Activated naive CD4-positive, alpha-beta T cell treated with Interleukin-2 at 50 U/mL for 16 hours (primary cell): Measurements from ENCODE around the gene HAUS6.
"Not testable (repeated sequence)": the region's sequence is repeated elsewhere in the genome, so short reads cannot be mapped to it uniquely, and the experiment has no call there.

Experiments
- DNase-seq: peaks from one replicate; pipeline ENCODE4 v3.0.0-alpha.2; 2020

Gene HAUS6, protein sequence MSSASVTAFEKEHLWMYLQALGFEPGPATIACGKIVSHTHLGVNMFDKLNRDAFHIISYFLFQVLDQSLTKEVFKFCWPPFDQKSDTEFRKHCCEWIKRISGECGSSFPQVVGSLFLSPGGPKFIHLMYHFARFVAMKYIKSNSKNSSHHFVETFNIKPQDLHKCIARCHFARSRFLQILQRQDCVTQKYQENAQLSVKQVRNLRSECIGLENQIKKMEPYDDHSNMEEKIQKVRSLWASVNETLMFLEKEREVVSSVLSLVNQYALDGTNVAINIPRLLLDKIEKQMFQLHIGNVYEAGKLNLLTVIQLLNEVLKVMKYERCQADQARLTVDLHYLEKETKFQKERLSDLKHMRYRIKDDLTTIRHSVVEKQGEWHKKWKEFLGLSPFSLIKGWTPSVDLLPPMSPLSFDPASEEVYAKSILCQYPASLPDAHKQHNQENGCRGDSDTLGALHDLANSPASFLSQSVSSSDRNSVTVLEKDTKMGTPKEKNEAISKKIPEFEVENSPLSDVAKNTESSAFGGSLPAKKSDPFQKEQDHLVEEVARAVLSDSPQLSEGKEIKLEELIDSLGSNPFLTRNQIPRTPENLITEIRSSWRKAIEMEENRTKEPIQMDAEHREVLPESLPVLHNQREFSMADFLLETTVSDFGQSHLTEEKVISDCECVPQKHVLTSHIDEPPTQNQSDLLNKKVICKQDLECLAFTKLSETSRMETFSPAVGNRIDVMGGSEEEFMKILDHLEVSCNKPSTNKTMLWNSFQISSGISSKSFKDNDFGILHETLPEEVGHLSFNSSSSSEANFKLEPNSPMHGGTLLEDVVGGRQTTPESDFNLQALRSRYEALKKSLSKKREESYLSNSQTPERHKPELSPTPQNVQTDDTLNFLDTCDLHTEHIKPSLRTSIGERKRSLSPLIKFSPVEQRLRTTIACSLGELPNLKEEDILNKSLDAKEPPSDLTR

DNA sequence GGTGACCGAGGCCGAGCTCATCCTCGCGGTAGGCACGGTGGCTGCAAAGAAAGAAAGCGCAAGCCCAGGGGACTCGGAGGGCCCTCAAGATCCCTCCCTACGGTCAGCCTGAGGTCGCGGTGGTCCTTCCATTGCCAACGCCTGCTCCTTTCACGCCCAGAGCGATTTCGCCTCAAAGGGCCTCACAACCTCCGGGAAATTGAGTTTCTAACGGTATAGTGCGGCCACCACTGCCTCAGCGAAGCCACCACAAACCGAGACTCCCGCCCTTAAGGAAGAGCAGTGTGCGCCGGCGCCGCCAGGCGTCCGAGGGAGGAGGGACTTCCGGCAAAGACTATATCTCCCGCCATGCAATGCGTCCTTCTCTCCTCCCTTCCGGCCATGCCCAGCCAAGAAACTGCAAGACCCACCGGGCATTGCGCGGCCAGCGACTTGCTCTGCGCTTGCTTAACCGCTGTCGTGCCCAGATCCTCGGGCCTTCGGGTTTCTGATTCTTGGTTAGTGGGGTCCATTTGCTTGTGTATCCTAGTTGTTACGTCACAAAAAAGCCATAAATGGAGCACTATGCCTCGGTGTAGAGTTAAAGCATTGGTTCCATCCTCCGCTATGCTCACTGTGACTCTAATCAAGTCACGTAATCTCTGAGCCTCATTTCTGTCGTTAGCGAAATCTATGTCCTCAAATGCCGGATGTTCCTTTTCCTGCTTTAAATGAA lies at the start of gene HAUS6:
Gene HAUS6 (minus strand): TSS at position 274 of the 715 bp plus-strand sequence. CDS start 253 bp downstream, at position 21.
- DNase-seq, result peak; percentile 95

DNA sequence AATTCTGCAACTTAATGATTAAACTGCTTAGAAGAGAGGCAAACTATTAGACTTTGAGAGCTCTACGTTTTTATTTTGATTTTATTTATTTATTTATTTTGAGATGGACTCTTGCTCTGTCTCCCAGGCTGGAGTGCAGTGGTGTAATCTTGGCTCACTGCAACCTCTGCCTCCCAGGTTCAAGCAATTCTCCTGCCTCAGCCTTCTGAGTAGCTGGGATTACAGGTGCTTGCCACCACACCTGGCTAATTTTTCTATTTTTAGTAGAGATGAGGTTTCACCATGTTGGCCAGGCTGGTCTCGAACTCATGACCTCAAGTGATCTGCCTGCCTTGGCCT lies 49.4 kb upstream of the HAUS6 start:
- not testable (repeated sequence) for DNase-seq

DNA sequence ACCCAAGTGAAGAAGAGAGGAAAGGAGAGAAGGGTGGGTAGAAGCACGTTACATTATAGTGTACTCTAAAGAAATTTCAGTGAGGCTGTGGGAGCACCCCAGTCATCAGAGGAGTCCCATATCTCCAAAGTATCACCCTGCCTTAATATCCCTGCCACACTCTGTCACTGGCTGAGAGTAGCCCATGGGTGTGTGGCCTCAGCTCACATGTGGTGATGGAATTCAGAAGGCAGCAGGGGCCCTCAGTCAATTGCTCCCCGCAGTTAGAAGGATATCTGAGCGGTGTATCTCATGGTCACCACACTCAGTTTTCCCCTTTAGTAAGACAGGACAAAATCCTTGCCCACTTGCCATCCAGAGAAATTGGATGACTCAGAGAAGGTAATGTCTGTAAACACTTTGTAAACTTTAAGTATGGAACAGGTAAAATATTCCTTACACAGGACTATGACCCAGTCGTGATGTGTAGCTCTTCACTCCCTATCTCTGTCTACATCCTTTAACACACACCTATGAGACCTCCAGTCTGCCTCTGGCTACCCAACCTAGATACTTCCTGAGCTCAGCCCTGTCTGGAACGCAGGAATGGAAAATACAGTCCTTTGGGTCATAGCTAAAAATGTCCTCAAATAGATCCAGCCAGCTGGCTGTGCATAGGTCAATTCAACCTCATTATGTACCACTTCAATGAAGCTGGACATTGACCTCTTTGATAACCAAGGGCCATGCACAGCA lies 48.9 kb upstream of the HAUS6 start:
- DNase-seq, result no peak

DNA sequence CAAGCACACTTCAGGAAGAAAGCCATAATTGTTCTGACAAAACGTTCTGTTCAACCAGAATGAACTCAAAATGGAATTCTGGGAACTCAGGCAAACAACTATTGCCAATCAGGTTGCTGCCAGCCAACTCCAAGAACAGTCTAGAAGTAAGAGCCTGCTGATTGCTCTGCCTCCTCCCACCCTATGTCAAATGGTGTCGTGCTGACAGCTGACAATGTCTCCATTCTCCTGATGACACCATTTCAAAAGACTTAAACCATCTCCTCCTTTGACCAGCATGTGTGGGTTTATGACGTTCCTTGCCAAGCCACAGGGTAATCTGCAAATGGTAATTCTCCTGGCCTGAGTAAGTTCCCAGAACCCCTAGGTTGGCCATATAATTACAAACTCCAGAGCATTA lies 46.5 kb upstream of the HAUS6 start:
- no peak for DNase-seq

DNA sequence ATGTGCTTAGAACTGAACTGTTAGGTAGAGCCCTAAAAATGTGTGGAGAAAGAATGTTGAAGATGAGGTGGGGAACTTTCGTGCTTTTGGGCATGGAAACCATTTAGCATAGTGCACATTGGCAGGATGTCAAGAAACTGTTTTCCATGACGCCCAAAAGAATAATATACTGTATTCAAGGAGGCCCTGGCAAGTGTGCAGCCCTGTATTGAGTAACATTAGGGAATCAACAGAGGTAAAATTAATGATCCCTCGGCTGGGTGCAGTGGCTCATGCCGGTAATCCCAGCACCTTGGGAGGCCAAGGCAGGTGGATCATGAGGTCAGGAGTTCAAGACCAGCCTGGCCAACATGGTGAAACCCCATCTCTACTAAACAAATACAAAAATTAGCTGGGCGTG lies 45.5 kb upstream of the HAUS6 start:
- DNase-seq, result no peak

DNA sequence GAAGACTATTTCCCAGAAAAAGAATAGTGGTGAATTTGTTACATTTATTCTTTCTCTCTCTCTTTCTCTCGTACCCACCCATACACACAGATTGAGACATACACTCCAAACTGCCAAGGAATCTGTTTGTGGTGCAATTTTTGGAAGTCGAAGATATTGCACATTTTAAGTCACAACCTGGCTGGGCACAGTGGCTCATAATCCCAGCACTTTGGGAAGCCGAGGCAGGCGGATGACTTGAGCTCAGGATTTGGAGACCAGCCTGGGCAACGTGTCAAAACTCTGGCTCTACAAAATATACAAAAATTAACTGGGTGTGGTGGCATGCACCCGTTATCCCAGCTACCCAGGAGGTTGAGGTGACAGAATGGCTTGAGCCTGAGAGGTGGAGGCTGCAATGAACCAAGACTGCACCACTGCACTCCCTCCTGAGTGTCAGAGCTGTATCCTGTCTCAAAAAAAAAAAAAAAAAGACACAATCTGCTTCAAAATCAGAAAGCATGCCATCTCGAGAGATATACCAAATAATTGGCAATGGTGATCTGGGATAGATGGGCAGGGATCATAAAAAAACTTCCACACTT lies 43.8 kb upstream of the HAUS6 start:
- no peak for DNase-seq

DNA sequence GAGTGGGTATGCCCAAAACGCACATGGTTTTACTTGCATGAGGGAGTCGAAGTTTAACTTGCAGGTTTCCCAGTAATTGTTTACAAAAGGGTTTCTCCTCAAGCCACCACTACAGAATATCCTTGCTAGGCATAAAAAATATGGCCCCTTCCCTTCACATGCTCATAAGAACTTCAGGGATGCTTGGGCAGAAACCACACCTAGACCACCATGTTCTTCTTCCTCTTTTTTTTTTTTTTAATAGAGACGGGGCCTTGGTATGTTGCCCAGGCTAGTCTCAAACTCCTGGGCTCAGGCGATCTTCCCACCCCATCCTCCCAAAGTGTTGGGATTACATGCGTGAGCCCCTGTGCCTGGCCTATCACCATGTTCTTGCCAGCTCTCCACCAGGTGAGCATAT lies 43.2 kb upstream of the HAUS6 start:
- DNase-seq, result no peak

DNA sequence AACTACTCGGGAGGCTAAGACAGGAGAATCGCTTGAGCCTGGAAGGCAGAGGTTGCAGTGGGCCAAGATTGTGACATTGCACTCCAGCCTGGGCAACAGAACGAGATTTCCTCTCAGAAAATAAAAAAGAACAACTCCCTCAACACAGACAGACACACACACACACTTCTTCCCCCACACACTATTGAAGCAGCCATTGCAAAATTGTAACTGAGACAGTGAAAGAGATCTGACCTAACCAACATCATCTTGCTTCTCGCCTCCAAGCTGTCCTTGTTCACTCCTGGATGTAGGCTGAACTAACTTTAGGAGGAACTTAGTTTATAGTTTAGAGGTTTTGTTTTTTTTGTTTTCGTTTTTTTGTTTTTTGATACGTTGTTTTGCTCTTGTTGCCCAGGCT lies 37.6 kb upstream of the HAUS6 start:
- no peak for DNase-seq

DNA sequence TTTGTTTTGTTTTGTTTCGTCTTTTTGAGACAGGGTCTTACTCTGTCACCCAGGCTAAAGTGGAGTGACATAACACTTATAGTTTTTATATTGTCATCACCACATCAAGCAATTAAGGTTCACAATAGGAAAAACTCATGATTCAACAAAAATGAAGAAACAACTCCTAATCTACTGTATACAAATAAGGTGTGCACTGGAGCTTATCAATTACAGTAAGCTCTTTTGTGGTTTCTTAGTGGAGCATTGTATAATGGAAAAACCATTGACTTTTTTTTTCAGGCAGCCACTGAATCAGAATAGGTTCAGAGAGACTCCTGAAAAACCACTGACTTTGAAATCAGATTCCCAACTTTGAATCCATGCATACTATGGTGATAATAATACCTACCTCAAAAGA lies 35.4 kb upstream of the HAUS6 start:
- DNase-seq, result no peak

DNA sequence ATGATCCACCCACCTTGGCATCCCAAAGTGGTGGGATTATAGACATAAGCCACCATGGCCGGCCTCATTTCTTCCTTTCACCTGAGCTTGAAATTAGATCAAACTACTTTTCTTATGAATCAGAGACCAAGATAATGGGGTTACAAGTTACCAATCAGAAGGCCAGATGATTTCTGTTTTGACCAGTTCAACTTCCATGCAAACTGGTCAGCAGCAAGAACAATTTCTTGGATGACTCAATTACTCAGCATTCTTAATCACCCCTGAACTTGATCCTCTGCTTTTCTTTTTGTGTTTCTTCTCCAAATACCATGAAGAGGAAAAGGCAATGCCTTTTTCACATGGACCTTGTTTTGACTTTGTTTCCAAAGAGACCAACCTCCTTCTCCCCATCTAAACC lies 34.6 kb upstream of the HAUS6 start:
- DNase-seq, result no peak

DNA sequence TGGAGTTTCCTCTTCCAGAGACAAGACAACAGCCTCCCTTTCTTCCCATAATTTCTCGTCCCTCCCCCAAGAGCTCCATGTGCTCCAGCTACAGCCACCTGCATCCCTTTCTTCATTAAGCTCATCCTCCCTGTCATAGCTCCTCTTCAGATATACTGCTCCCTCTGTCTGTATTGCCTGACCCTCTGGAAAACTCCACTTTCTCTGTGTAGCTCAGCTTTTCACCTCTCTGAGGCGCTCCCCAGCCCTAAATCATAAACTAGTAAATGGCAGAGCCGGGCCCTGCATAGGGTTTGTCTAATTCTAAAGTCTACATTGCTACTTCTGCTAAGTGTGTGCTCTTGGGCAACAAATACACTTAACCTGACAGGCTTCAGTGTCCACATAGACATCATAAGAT lies 33.4 kb upstream of the HAUS6 start:
- DNase-seq, result no peak

DNA sequence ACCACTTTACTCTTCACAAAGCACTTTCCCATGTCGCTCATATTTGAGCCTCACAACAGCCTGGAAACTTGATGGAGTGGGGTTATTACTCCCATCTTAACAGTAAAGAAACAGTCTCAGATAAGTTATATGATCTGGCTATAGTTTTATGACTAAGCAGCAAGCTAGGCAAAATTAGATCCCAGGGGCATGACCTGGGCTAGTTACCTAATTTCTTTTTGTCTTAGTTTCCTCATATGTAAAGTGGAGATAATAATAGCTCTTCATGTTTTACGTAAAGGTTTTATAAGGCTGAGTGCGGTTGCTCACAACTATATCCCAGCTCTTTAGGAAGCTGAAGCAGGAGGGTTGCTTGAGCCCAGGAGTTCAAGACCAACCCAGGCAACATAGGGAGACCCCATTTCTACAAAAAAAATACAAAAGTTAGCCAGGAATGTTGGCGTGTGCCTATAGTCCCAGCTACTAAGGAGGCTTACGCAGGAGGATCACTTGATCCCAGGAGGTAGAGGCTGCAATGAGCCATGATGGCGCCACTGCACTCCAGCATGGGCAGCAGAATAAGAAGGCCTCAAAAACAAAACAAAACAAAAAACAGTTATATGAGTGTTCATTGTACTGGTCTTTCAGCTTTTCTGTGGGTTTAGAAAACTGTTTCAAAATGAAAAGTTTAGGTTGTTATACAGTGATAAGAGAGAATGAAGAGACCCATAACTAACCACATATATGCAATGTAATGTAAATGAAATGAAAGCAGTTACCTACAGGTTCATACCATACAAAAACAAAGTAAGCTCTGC lies 31.0 kb upstream of the HAUS6 start:
- DNase-seq, result no peak

DNA sequence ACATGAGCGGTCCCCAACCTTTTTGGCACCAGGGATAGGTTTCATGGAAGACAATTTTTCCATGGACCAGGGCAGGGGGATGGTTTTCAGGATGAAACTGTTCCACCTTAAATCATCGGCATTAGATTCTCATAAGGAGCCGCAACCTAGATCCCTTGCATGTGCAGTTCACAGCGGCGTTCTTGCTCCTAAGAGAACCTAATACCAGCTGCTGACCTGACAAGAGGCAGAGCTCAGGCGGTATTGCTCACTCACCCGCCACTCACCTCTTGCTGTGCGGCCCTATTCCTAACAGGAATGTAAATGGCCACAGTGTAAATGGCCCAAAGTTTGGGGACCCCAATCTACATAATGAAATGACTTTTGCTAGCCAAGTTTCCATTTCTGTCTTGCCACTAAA lies 27.7 kb upstream of the HAUS6 start:
- no peak for DNase-seq

DNA sequence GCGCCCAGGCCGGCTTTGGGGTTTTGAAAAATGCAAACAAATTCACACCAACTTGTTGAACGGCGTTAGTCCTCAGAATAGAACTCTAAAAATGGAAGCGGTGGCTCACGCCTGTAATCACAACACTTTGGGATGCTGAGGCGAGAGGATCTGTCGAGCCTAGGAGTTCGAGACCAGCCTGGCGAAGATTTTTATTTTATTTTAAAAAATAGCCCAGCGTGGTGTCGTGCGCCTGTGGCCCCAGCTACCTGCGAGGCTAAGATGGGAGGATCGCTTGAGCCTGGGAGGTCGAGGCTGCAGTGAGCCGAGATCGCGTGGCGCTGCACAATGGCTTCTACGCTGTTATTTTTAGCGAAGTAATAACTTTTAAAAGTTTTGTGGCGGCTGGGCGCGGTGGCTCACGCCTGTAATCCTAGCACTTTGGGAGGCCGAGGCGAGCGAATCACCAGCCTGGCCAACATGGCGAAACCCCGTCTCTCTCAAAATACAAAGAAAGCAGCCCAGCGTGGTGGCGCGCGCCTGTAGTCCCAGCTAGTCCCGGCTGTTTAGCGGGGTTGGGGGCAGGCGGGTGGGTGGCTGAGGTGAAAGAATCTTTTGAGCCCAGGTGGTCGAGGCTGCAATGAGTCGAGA lies 25.3 kb upstream of the HAUS6 start:
- DNase-seq, result peak; percentile 39

DNA sequence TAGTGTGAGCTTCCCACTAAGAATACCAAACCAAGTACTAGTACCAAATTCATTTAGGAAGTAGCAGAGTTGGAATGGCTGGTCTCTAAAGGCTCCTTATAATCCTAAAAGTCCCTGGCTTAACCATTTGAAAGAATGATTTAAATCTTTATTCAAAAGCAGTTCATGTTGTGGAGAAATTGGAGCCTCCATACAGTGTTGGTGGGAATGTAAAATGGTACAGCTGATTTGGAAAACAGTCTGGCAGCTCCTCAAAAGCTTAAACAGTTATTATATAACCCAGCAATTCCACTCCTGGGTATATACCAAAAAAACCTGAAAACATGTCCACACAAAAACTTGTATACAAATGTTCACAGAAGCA lies 21.7 kb upstream of the HAUS6 start:
- DNase-seq, result no peak

DNA sequence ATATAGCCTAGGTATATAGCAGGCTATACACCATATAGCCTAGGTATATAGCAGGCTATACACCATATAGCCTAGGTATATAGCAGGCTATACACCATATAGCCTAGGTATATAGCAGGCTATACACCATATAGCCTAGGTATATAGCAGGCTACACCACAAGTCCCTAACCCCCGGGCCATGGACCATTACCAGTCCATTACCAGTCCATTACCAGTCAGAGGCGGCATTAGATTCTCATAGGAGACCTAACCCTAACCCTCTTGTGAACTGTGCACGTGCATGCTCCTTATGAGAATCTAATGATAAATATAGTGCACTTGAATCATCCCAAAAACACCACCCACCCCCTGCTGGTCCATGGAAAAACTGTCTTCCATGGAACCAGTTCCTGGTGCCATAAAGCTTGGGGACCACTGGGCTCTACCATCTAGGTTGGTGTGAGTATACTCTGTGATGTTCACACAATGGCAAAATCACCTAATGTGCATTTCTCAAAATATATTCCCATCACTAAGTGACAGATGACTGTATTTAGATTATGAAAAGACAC lies 19.9 kb upstream of the HAUS6 start:
- DNase-seq, result no peak

DNA sequence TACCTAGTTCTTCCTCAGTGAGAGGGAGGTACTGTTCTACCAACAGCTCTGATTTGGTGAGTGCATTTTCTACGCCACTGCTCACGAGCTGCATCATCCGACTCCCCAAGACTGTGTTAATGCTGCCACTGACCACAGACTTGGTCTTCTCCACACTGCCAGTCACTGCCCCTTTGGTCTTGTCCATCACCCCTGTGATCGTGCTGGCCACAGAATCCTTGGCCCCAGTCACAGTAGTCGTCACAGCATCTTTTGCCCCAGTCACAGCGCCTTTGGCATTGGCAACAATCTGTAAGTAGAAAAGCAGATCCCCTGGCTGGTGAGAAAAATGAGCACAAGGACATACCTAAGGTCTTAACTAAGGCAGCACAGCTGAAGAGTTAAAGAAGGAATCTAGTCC lies 18.2 kb upstream of the HAUS6 start:
- no peak for DNase-seq

DNA sequence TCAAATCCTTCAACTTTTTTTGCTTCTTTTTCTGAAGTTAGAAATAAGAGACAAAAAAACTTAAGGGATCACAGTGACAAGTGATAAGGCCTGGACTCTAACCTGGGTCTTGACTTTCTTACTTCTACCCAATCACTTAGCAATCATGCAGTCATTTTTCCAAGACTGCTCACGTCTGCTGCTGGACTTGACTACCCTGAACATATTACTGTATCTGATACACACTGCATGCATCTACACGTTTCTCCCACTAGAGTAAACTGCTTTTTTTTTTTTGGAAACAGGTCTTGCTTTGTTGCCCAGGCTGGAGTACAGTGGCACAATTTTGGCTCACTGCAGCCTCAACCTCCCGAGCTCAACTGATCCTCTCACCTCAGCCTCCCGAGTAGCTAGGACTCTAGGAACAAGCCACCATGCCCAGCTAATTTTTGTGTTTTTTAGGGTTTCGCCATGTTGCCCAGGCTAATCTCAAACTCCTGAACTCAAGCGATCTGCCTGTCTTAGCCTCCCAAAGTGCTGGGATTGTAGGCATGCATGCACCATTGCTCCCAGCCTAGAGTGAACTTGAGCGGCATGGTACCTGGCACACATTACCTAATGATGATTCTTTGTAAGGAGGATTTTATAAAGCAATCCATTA lies 17.2 kb upstream of the HAUS6 start:
- no peak for DNase-seq

DNA sequence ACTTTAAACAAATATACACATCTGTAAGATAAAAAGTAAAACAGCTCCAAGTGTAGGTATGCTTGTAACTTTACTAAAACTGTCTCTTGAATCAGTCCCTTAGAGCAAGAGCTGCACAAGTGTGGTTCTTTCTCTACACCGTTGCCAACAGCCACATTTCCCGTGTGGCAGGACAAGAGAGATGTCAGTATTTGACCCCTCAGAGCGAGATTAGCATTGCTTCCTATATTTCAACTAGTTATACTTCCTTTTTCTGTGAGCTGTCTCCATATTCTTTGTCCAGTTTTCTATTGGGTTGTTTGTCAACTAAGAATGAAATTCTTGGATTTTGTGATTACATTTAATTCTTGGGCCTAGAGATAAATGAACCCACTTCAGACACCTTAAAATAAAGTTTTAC lies 16.5 kb upstream of the HAUS6 start:
- no peak for DNase-seq

DNA sequence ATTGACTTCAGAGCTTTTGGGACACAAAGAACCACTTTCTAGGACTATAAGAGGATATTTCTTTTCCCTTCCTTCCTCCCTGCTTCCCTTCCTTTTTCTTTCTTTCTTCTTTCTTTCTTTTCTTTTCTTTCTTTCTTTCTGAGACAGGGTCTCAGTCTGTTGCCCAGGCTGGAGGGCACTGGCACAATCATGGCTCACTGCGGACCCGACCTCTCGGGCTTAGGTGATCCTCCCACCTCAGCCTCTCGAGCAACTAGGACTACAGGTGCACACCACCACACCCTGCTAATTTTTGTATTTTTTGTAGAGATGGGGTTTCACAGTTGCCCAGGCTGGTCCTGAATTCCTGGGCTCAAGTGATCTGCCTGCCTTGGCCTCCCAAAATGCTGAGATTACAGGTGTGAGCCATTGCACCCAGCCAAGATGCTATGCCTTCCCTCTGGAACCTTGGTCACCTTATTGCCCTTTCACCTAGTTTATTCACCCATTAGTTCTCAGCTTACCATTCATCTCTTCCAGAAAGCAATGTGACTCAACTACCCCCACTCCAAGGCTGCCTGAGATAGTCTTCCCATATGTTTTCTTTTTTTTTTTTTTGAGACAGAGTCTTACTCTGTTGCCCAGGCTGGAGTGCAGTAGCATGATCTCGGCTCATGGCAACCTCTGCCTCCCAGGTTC lies 14.5 kb upstream of the HAUS6 start:
- DNase-seq, result no peak
